Duodenal mucosa (tissue), 2 donors: ENCODE data around the gene TAS2R4.

Experiments
- H3K27ac ChIP-seq: one replicate; pipeline ENCODE4 v1.7.0; 2013; ENCODE audit warnings: low read depth, low read length
- H3K27me3 ChIP-seq, 2 donors: one replicate each; pipeline ENCODE4 v1.7.0; 2013; ENCODE audit warnings: low read length in 2 of 2, control low read depth in 1 of 2; ENCODE audit not compliant: insufficient read depth in 2 of 2, control insufficient read depth in 1 of 2
- H3K36me3 ChIP-seq, 2 donors: one replicate each; pipeline ENCODE4 v1.7.0; 2013; ENCODE audit warnings: low read length in 2 of 2, control low read depth in 1 of 2; ENCODE audit not compliant: insufficient read depth in 2 of 2, control insufficient read depth in 1 of 2
- H3K4me1 ChIP-seq, 2 donors: one replicate each; pipeline ENCODE4 v1.7.0; 2013; ENCODE audit warnings: low read length in 2 of 2, control low read depth in 1 of 2; ENCODE audit not compliant: insufficient read depth in 2 of 2, control insufficient read depth in 1 of 2
- H3K4me3 ChIP-seq, 2 donors: one replicate each; pipeline ENCODE4 v1.7.0; 2013; ENCODE audit warnings: low read length in 2 of 2, low read depth in 1 of 2
- H3K9ac ChIP-seq, 2 donors: one replicate each; pipeline ENCODE4 v1.7.0; 2013; ENCODE audit warnings: low read length in 2 of 2, low read depth in 1 of 2
- H3K9me3 ChIP-seq, 2 donors: one replicate each; pipeline ENCODE4 v1.7.0; 2013; ENCODE audit warnings: low read length in 2 of 2, control low read depth in 1 of 2; ENCODE audit not compliant: control insufficient read depth in 1 of 2

The TAS2R4 gene, protein sequence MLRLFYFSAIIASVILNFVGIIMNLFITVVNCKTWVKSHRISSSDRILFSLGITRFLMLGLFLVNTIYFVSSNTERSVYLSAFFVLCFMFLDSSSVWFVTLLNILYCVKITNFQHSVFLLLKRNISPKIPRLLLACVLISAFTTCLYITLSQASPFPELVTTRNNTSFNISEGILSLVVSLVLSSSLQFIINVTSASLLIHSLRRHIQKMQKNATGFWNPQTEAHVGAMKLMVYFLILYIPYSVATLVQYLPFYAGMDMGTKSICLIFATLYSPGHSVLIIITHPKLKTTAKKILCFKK

DNA sequence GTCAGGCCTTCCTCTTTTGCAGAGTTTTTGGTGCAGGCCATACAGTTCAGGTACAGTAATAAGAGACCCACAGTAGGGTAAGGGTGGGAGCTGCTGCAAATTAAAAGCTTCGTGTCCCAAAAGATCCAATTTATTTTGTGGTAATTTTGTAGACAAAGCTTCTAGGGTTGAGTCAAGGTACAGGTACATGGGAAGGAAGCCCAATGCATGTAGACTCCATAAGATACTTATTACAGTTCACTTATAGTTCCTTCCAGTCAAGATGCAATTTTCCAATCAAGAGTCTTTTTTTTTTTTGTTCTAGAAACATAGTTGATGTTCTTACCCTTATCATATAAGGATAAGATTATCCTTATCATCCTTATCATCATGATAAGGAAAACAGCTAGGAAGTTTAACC, at the start of gene TAS2R4:
TSS of gene TAS2R4 (plus strand) at position 301 of the 400 bp plus-strand sequence. CDS start 1,815 bp downstream, outside the sequence.
- Histone ChIP-seq H3K27me3 (no peaks in the 10 kb centered on the region), H3K9me3 (no peaks in the 10 kb centered on the region), H3K36me3 (peaks cover 0 to 16% of the 10 kb centered on the region in 2 donors), H3K4me1 (no peaks in the 10 kb centered on the region), H3K4me3 (no peak within 1 kb of the TSS), H3K27ac (no peak within 1 kb of the TSS), H3K9ac (no peak within 1 kb of the TSS)

DNA sequence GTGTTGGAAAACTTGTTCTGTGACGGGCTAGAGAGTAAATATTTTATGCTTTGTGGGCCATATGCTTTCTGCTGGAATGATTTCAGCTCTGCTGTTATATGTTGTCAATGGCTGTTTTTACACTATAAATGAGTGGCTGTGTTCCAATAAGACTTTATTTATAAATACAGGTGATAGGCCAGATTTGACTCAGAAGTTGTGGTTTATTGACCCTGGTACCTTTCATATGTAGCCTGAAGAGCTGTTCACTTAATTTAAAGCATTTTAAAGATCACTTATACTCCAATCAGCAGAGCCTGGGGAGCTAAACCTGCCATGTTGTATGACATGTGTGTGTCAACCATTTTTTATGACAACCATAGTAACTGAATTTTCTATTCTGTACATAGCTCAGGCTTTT, 47.5 kb upstream of the TAS2R4 start:
- H3K9me3 ChIP-seq = no peaks in the 10 kb centered on the region
- H3K9ac ChIP-seq = no peak overlapping the region
- no peak overlapping the region for H3K27ac ChIP-seq
- no peak overlapping the region for H3K4me3 ChIP-seq
- H3K27me3 ChIP-seq = no peaks in the 10 kb centered on the region
- H3K4me1 ChIP-seq = no peaks in the 10 kb centered on the region
- H3K36me3 ChIP-seq = no peaks in the 10 kb centered on the region

DNA sequence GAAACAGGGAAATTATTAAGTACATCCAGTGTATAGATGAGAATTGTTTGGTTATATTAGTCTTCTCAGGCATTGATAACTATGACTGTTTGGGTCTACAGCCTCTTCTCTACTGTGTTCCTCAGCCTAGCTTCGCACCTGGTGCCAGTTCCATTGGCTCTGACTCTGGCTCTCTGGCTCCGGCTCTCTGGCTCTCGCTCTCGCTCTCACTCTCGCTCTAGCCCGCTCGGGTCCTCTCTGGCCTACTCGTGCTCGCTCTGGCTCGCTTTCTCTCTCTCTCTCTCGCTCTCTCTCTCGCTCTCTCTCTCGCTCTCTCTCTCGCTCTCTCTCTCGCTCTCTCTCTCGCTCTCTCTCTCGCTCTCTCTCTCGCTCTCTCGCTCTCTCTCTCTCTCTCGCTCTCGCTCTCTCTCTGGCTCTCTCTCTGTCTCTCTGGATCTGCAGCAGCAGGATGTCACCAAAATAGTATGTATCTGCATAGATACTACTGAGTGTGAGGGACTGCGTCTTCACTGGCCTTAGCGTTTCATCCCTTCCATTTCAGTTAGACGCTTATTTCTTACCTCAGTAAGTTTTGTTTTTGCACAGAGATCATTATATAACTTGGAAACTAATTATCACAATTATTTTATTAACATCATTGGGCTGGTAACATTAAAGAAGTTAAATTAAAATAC, 44.9 kb upstream of the TAS2R4 start:
- Histone ChIP-seq H3K4me1 (no peaks in the 10 kb centered on the region), H3K36me3 (no peaks in the 10 kb centered on the region), H3K4me3 (no peak overlapping the region), H3K9ac (no peak overlapping the region), H3K27me3 (no peaks in the 10 kb centered on the region), H3K9me3 (no peaks in the 10 kb centered on the region), H3K27ac (no peak overlapping the region)

DNA sequence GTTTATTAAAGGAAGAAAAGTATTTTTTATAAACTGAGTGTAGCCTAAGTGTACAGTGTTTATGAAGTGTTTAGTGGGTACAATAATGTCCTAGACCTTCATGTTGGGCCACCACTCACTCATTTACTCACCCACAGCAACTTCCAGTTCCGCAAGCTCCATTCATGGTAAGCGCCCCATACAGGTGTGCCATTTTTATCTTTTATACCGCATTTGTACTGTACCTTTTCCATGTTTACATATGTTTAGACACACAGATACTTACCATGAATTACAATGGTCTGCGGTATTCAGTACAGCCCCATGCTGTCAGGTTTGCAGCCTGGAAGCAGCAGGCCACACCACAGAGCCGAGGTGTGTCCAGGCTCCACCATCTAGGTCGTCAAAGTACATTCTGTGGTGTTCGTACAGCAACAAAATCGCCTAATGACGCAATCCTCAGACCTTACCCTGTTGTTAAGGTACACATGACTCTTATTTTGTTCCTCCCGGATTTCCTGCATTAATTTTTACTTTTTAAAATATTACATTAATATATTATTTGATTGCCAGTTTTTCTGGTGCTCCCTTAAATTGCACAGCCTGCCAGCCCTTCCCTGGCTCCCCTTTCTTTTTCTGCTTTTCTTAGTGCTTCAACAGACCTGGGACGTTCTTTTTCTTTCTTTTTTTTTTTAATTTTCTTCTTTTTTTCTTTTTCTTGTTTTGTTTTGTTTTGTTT, 39.2 kb upstream of the TAS2R4 start:
- Histone ChIP-seq H3K9me3 (no peaks in the 10 kb centered on the region), H3K27me3 (no peaks in the 10 kb centered on the region), H3K36me3 (peaks cover 8 to 22% of the 10 kb centered on the region in 2 donors), H3K27ac (peak overlapping the region; percentile 24), H3K9ac (peak overlapping the region; percentile 55 to 98), H3K4me3 (peak overlapping the region; percentile 86 to 99), H3K4me1 (peaks cover 19 to 21% of the 10 kb centered on the region in 2 donors)

DNA sequence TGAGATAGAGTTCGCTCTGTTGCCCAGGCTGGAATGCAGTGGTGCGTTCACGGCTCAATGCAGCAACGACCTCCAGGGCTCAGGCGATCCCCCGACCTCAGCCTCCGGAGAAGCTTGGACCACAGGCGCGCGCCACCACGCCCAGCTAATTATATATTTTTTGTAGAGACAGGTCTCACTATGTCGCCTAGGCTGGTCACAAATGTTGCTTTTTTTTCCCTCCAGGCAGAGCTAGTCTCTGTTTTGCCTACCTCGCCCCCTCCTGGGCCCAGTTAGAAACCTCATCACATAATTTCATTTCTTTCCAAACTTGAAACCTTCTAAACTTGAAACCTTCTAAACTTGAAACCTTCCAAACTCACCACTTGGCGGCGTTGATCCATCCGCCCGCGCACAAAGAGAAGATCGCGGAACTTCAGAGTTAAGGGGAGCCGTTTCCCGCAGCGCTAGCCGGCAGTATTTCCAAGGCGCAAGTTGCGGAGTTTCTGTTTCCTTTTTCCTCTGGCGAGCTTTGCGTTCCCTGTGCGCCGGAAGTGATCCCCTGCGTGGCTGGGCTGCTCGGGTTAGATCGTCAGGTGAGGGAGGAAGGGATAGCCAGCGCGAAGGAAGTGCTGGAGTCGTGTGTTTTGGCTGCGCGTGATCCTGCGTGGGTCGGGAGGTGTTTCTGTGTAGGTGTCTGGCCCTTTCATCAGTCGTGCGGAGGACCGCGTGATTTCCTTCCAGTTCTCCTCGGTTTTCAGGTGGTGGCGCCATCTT, 38.5 kb upstream of the TAS2R4 start, which contains the start of gene SSBP1:
TSS of gene SSBP1 (plus strand) at position 523 of the 756 bp plus-strand sequence. CDS start 809 bp downstream, outside the sequence.
- Histone ChIP-seq H3K9ac (peak within 1 kb of the TSS; percentile 55 to 98), H3K4me3 (peak within 1 kb of the TSS; percentile 86 to 99), H3K27ac (peak within 1 kb of the TSS; percentile 24), H3K27me3 (no peaks in the 10 kb centered on the region), H3K4me1 (peaks cover 19 to 21% of the 10 kb centered on the region in 2 donors), H3K9me3 (no peaks in the 10 kb centered on the region), H3K36me3 (peaks cover 12 to 26% of the 10 kb centered on the region in 2 donors)

DNA sequence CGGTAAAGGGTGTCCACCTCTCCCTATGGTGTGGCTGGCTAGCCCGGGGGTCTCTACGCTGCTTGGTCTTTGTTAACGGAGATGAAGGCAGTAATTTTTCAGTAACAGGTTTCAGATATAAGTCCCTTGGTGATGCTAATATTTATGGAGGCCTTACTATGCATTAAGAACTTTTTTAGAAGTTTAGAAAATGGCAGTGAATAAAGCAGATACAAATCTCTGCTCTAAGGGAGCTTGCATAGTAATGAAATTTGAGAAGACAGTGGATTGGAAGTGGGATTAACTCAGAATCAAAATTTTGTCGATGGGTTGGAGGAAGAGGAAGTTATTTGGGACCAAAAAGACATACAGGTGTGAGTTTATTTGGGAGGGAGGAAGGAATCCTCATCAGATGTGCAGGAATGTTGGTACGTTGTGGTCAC, 37.9 kb upstream of the TAS2R4 start:
- H3K27me3 ChIP-seq = no peaks in the 10 kb centered on the region
- H3K27ac ChIP-seq = peak overlapping the region; percentile 20
- H3K36me3 ChIP-seq = peaks cover 16 to 32% of the 10 kb centered on the region in 2 donors
- H3K4me3 ChIP-seq = peak overlapping the region; percentile 86 to 99
- peaks cover 19 to 21% of the 10 kb centered on the region in 2 donors for H3K4me1 ChIP-seq
- H3K9me3 ChIP-seq = no peaks in the 10 kb centered on the region
- H3K9ac ChIP-seq = peak overlapping the region; percentile 55 to 98

DNA sequence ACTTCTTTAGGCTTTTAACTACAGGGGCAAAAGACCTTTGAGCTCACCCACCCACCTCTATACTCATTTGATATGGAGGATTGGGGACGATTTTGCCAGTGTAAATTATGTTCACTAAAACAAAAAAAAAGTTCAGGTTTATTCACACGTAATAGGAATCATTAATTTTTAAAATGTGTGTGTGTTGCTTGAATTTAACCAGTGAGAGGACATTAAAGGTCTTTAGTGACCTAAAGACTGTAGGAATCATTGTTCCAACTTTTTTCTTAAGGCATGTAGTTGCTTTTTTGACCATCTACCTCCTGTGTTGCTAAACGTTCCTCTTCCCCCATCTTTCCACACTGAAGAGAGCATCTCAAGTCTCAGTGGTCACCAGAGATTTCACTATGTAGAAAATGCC, 37.2 kb upstream of the TAS2R4 start:
- peak overlapping the region; percentile 86 to 99 for H3K4me3 ChIP-seq
- peaks cover 23 to 38% of the 10 kb centered on the region in 2 donors for H3K36me3 ChIP-seq
- H3K27ac ChIP-seq = no peak overlapping the region
- H3K9ac ChIP-seq = peak overlapping the region; percentile 55 to 98
- H3K4me1 ChIP-seq = peaks cover 19 to 21% of the 10 kb centered on the region in 2 donors
- no peaks in the 10 kb centered on the region for H3K9me3 ChIP-seq
- H3K27me3 ChIP-seq = no peaks in the 10 kb centered on the region

DNA sequence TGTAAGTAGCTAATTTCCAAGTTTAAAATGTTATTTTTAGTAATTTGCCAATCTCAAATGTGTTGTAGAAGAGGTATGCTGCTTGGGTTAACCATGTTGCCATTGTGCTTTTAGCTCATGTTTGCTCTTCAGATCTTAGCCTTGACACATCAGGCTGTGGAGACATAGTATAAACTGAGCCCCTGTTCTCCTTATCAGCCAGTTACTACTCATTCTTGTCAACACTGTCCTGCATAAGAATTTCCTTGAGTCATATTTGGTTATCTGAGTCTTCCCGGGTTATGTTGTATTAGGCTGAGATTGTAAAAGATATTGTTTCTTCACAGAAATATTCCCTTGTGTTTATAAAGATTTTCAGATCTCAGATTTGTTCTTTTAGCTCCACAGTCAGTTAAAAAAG, 34.2 kb upstream of the TAS2R4 start:
- H3K27me3 ChIP-seq = no peaks in the 10 kb centered on the region
- no peak overlapping the region for H3K4me3 ChIP-seq
- no peak overlapping the region for H3K9ac ChIP-seq
- no peak overlapping the region for H3K27ac ChIP-seq
- H3K4me1 ChIP-seq = peaks cover 16 to 18% of the 10 kb centered on the region in 2 donors
- H3K9me3 ChIP-seq = no peaks in the 10 kb centered on the region
- H3K36me3 ChIP-seq = peaks cover 29 to 61% of the 10 kb centered on the region in 2 donors

DNA sequence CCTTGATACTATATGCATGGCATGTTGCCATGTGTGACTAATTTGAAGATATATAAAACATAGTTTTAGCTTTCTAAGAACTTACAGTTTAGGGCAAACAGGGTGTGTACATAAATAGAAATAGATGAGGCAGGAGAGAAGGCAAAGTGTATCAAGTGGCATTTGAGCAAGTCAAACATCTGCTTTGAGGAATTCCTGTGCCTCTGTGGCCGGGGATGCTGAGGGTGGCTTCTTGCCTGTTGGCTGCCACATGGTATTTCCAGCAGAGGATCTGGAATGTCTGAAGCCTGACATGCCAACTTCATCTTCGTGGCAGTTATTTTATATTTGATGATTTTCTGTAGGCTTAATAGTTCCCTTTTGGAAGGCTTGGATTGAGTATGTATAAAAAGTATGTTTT, 32.3 kb upstream of the TAS2R4 start:
- H3K36me3 ChIP-seq = peaks cover 37 to 70% of the 10 kb centered on the region in 2 donors
- no peak overlapping the region for H3K27ac ChIP-seq
- H3K4me1 ChIP-seq = peaks cover 10% of the 10 kb centered on the region in 2 donors
- no peaks in the 10 kb centered on the region for H3K27me3 ChIP-seq
- no peak overlapping the region for H3K9ac ChIP-seq
- H3K4me3 ChIP-seq = no peak overlapping the region
- no peaks in the 10 kb centered on the region for H3K9me3 ChIP-seq
